ENCODE data around the gene RNF144B.
A peak's percentile ranks its signal among the peaks of the same experiment; 100 is the strongest.

RNF144B gene

GRCh38 chr6:18515767-18516166 lies 128.6 kb downstream of the RNF144B start:
- peak; percentile 62 for DNase-seq

All from fibroblast of skin of back (primary cell).